HepG2 (cell line): ENCODE measurements around the gene VEGFA. TPM values are rescaled to one million over a fixed set of nuclear protein-coding genes. Genes with fewer than 3 reads are reported as not detected.

Experiments
- ARID5B ChIP-seq: IDR thresholded peaks from 2 replicates; pipeline ENCODE4 v1.4.0; 2020; ENCODE audit warnings: mild to moderate bottlenecking, missing genetic modification reagents
- BCL6 ChIP-seq: IDR thresholded peaks from 2 replicates; pipeline ENCODE4 v1.6.1; 2016; ENCODE audit warnings: missing genetic modification reagents, missing compliant biosample characterization
- ERF ChIP-seq: IDR thresholded peaks from 2 replicates; pipeline ENCODE4 v1.6.1; 2018; ENCODE audit warnings: missing biosample characterization, missing genetic modification reagents
- FOXK1 ChIP-seq: sonication (generic); formaldehyde crosslinking; IDR thresholded peaks from 2 replicates; pipeline ENCODE4 v1.4.0; 2020; ENCODE audit warnings: low read depth, missing genetic modification reagents, borderline replicate concordance
- FUBP1 ChIP-seq: sonication (generic); formaldehyde crosslinking; IDR thresholded peaks from 2 replicates; pipeline ENCODE4 v1.5.1; 2020; ENCODE audit warnings: missing genetic modification reagents, mild to moderate bottlenecking, borderline replicate concordance
- HMG20A ChIP-seq: IDR thresholded peaks from 2 replicates; pipeline ENCODE4 v1.6.1; 2016; ENCODE audit warnings: borderline replicate concordance
- IRF2 ChIP-seq: IDR thresholded peaks from 2 replicates; pipeline ENCODE4 v1.6.1; 2018; ENCODE audit warnings: missing genetic modification reagents, missing compliant biosample characterization
- MIER2 ChIP-seq: IDR thresholded peaks from 2 replicates; pipeline ENCODE4 v1.6.1; 2016; ENCODE audit warnings: missing biosample characterization, missing genetic modification reagents
- MIXL1 ChIP-seq: IDR thresholded peaks from 2 replicates; pipeline ENCODE4 v1.6.1; 2016
- POGZ ChIP-seq: sonication (generic); formaldehyde crosslinking; IDR thresholded peaks from 2 replicates; pipeline ENCODE4 v1.4.0; 2020; ENCODE audit warnings: mild to moderate bottlenecking, missing genetic modification reagents
- SAP130 ChIP-seq: IDR thresholded peaks from 2 replicates; pipeline ENCODE4 v1.6.1; 2016; ENCODE audit warnings: low read depth
- SKI ChIP-seq: fragments of 450-650 bp; IDR thresholded peaks from one replicate; pipeline ENCODE4 v1.6.1; 2018; ENCODE audit warnings: mild to moderate bottlenecking; ENCODE audit not compliant: partially characterized antibody
- YEATS2 ChIP-seq: sonication (generic); formaldehyde crosslinking; IDR thresholded peaks from 2 replicates; pipeline ENCODE4 v1.4.0; 2020; ENCODE audit warnings: missing genetic modification reagents, borderline replicate concordance
- ZNF563 ChIP-seq: sonication (generic); formaldehyde crosslinking; IDR thresholded peaks from 2 replicates; pipeline ENCODE4 v1.8.0; 2022; ENCODE audit warnings: mild to moderate bottlenecking, moderate library complexity, missing genetic modification reagents
- polyA plus RNA-seq, 8 experiments: library from polyadenylated mRNA; depleted of rRNA in 3 of 8; stranded (reverse) in 7 of 8; unstranded in 1 of 8; fragments of >200 nt; fragmentation: Illumina TruSeq in 4 of 8; extraction: Trizol in 4 of 8; gene quantifications; 2 replicates each; pipeline versions ENCODE4 v1.2.1 to v1.2.3, GENCODE V29; 2011 to 2016; ENCODE audit warnings: low read depth in 4 of 8, missing spikeins in 1 of 8, mixed read lengths in 1 of 8; ENCODE audit not compliant: insufficient read depth in 1 of 8
- total RNA-seq, 5 experiments: library from RNA; depleted of rRNA; stranded (reverse); fragments of >200 nt; fragmentation: Illumina TruSeq; extraction: Trizol; gene quantifications; 2 replicates each; pipeline ENCODE4 v1.2.3, GENCODE V29; 2016; ENCODE audit warnings: low read depth in 1 of 5
- TF ChIP-seq, protein P1 (sequence below): sonication (generic); formaldehyde crosslinking; IDR thresholded peaks from 2 replicates; pipeline ENCODE4 v1.4.0; 2020; ENCODE audit warnings: missing genetic modification reagents
- TF ChIP-seq, protein P2 (sequence below): sonication (generic); formaldehyde crosslinking; IDR thresholded peaks from 2 replicates; pipeline ENCODE4 v1.4.0; 2020; ENCODE audit warnings: missing genetic modification reagents

VEGFA gene
- total and polyA plus RNA-seq, 2 of the 13 experiments (the other 11 are each of a cell fraction or from before 2014, with no cell fraction given), result 68.1 to 629 TPM

DNA sequence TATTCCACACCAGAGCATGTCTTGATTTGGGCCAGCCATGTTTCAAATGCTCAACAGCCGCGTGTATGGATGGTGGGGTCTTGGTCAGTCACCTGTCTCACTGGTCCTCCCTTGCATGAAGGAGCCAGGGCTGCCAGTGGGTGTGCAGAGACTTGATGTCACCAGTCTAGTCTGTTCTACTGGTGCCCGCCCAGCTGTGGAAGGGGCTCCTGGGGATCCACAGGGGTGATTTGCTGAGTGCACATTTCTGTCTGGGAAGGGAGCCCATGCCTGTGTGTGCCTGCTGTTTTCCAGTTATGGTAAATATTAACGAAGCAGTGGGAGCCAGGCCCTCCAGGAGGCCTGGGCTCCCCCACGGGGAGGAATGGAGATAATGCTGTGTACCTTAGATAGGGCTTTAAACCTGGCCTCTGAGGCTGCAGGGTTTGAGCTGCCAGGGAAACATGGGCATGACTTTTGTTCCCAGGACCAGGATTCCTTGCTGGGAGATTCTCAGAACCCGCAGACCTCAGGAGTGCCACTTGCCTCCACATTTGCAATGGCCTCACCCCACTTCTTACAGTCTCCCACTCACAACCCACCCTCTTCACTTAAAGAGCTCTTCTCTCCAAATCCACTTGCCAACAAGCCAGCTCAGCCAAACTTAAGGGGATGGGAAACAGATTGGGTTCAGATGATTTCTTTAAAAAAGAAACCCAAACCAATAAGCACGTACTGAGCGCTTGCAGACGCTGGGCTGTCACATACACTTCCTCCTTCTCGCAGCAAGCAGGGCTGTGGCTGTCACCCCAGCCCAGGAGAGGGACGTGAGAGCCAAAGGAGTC lies 54.1 kb downstream of the VEGFA start (continued):
- peak; percentile 42; the same call in 1 of the 2 replicates for TF ChIP-seq MIER2 (CRISPR knock-in tag)
- peak; percentile 12 for TF ChIP-seq SKI
- TF ChIP-seq, protein P1, sequence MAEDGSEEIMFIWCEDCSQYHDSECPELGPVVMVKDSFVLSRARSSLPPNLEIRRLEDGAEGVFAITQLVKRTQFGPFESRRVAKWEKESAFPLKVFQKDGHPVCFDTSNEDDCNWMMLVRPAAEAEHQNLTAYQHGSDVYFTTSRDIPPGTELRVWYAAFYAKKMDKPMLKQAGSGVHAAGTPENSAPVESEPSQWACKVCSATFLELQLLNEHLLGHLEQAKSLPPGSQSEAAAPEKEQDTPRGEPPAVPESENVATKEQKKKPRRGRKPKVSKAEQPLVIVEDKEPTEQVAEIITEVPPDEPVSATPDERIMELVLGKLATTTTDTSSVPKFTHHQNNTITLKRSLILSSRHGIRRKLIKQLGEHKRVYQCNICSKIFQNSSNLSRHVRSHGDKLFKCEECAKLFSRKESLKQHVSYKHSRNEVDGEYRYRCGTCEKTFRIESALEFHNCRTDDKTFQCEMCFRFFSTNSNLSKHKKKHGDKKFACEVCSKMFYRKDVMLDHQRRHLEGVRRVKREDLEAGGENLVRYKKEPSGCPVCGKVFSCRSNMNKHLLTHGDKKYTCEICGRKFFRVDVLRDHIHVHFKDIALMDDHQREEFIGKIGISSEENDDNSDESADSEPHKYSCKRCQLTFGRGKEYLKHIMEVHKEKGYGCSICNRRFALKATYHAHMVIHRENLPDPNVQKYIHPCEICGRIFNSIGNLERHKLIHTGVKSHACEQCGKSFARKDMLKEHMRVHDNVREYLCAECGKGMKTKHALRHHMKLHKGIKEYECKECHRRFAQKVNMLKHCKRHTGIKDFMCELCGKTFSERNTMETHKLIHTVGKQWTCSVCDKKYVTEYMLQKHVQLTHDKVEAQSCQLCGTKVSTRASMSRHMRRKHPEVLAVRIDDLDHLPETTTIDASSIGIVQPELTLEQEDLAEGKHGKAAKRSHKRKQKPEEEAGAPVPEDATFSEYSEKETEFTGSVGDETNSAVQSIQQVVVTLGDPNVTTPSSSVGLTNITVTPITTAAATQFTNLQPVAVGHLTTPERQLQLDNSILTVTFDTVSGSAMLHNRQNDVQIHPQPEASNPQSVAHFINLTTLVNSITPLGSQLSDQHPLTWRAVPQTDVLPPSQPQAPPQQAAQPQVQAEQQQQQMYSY, result peak; percentile 93
- TF ChIP-seq FUBP1 (CRISPR knock-in tag), result 0 out of 2 replicates have a peak, but pooled peaks have one; percentile 41
- TF ChIP-seq ERF (CRISPR knock-in tag), result peak; percentile 70
- TF ChIP-seq IRF2 (CRISPR knock-in tag), result peak; percentile 68; the same call in 1 of the 2 replicates
- TF ChIP-seq, protein P2, sequence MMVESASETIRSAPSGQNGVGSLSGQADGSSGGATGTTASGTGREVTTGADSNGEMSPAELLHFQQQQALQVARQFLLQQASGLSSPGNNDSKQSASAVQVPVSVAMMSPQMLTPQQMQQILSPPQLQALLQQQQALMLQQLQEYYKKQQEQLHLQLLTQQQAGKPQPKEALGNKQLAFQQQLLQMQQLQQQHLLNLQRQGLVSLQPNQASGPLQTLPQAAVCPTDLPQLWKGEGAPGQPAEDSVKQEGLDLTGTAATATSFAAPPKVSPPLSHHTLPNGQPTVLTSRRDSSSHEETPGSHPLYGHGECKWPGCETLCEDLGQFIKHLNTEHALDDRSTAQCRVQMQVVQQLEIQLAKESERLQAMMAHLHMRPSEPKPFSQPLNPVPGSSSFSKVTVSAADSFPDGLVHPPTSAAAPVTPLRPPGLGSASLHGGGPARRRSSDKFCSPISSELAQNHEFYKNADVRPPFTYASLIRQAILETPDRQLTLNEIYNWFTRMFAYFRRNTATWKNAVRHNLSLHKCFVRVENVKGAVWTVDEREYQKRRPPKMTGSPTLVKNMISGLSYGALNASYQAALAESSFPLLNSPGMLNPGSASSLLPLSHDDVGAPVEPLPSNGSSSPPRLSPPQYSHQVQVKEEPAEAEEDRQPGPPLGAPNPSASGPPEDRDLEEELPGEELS (CRISPR knock-in tag), result peak; percentile 46
- TF ChIP-seq YEATS2, result 0 out of 2 replicates have a peak, but pooled peaks have one; percentile 41
- TF ChIP-seq ARID5B, result peak; percentile 75
- peak; percentile 54 for TF ChIP-seq SAP130 (CRISPR knock-in tag)
- TF ChIP-seq FOXK1, result peak; percentile 61; the same call in 1 of the 2 replicates
- peak; percentile 85 for TF ChIP-seq BCL6 (CRISPR knock-in tag)
- peak; percentile 67; the same call in 1 of the 2 replicates for TF ChIP-seq HMG20A (CRISPR knock-in tag)
- peak; percentile 63 for TF ChIP-seq POGZ (CRISPR knock-in tag)
- peak; percentile 61; the same call in 1 of the 2 replicates for TF ChIP-seq MIXL1 (CRISPR knock-in tag)
- TF ChIP-seq ZNF563 (CRISPR knock-in tag), result no peak
